SK-N-SH treated with all-trans-retinoic acid at 6 μM for 48 hours (cell line): Measurements from ENCODE around the gene SMC1B.

ENCODE experiments used
- ATAC-seq: fragments of 200-7000 bp; cut with Tn5 transposase; 3 replicates; pipeline ENCODE4 v1.9.1; 2020; ENCODE audit warnings: mild to moderate bottlenecking, moderate library complexity
- ARNTL ChIP-seq: fragments of 450-650 bp; formaldehyde crosslinking; IDR thresholded peaks from 2 replicates; pipeline ENCODE4 v1.5.0; 2020; ENCODE audit warnings: low read depth, mild to moderate bottlenecking, moderate library complexity, borderline replicate concordance
- BACH2 ChIP-seq: fragments of 250-450 bp; sonication (Bioruptor Pico); IDR thresholded peaks from 2 replicates; pipeline ENCODE4 v1.9.0; 2021; ENCODE audit warnings: mild to moderate bottlenecking, borderline replicate concordance
- CREB5 ChIP-seq: fragments of 250-450 bp; sonication (Bioruptor Pico); IDR thresholded peaks from 2 replicates; pipeline ENCODE4 v1.5.1; 2020; ENCODE audit warnings: low read depth, mild to moderate bottlenecking, moderate library complexity
- CSDC2 ChIP-seq: fragments of 250-450 bp; sonication (Bioruptor Pico); IDR thresholded peaks from 2 replicates; pipeline ENCODE4 v1.5.0; 2020; ENCODE audit warnings: mild to moderate bottlenecking, moderate library complexity
- ESRRG ChIP-seq: fragments of 250-450 bp; sonication (Bioruptor Pico); IDR thresholded peaks from 2 replicates; pipeline ENCODE4 v1.6.1; 2021; ENCODE audit warnings: mild to moderate bottlenecking
- GLIS3 ChIP-seq: fragments of 250-450 bp; sonication (Bioruptor Pico); IDR thresholded peaks from 2 replicates; pipeline ENCODE4 v1.5.0; 2020; ENCODE audit warnings: mild to moderate bottlenecking, moderate library complexity
- ISL1 ChIP-seq: fragments of 250-450 bp; sonication (Bioruptor Pico); IDR thresholded peaks from 2 replicates; pipeline ENCODE4 v2.1.2; 2022; ENCODE audit warnings: mild to moderate bottlenecking, moderate library complexity
- OSR1 ChIP-seq: fragments of 250-450 bp; sonication (Bioruptor Pico); IDR thresholded peaks from 2 replicates; pipeline ENCODE4 v1.8.0; 2022; ENCODE audit warnings: moderate library complexity, mild to moderate bottlenecking, inconsistent platforms
- PATZ1 ChIP-seq: fragments of 250-450 bp; sonication (Bioruptor Pico); IDR thresholded peaks from 2 replicates; pipeline ENCODE4 v1.8.0; 2020; ENCODE audit warnings: mild to moderate bottlenecking, moderate library complexity, borderline replicate concordance
- POU6F1 ChIP-seq: fragments of 250-450 bp; sonication (Bioruptor Pico); IDR thresholded peaks from 2 replicates; pipeline ENCODE4 v1.8.0; 2021; ENCODE audit warnings: low read depth, mild to moderate bottlenecking, moderate library complexity, borderline replicate concordance
- PPARA ChIP-seq: fragments of 250-450 bp; sonication (Bioruptor Pico); IDR thresholded peaks from 2 replicates; pipeline ENCODE4 v1.5.0; 2020; ENCODE audit warnings: mild to moderate bottlenecking, borderline replicate concordance
- RARB ChIP-seq: fragments of 250-450 bp; sonication (Bioruptor Pico); IDR thresholded peaks from 2 replicates; pipeline ENCODE4 v1.8.0; 2021; ENCODE audit warnings: mild to moderate bottlenecking, moderate library complexity
- SNAI2 ChIP-seq: fragments of 250-450 bp; sonication (Bioruptor Pico); IDR thresholded peaks from 2 replicates; pipeline ENCODE4 v1.5.0; 2020; ENCODE audit warnings: mild to moderate bottlenecking, moderate library complexity
- TCF4 ChIP-seq: fragments of 250-450 bp; sonication (Bioruptor Pico); IDR thresholded peaks from 2 replicates; pipeline ENCODE4 v1.8.0; 2021; ENCODE audit warnings: mild to moderate bottlenecking, moderate library complexity, borderline replicate concordance
- TOX ChIP-seq: fragments of 250-450 bp; sonication (Bioruptor Pico); IDR thresholded peaks from 2 replicates; pipeline ENCODE4 v1.8.0; 2021; ENCODE audit warnings: mild to moderate bottlenecking, moderate library complexity, borderline replicate concordance
- TSHZ2 ChIP-seq: fragments of 250-450 bp; sonication (Bioruptor Pico); IDR thresholded peaks from 2 replicates; pipeline ENCODE4 v1.5.0; 2020; ENCODE audit warnings: mild to moderate bottlenecking, moderate library complexity
- ZFP3 ChIP-seq: fragments of 250-450 bp; sonication (Bioruptor Pico); IDR thresholded peaks from 2 replicates; pipeline ENCODE4 v1.5.0; 2020; ENCODE audit warnings: mild to moderate bottlenecking, moderate library complexity
- ZFP30 ChIP-seq: fragments of 450-650 bp; formaldehyde crosslinking; IDR thresholded peaks from 2 replicates; pipeline ENCODE4 v1.5.0; 2022; ENCODE audit warnings: mild to moderate bottlenecking, moderate library complexity
- ZNF70 ChIP-seq: fragments of 450-650 bp; formaldehyde crosslinking; IDR thresholded peaks from 2 replicates; pipeline ENCODE4 v1.5.0; 2020; ENCODE audit warnings: mild to moderate bottlenecking, moderate library complexity
- ZNF8 ChIP-seq: fragments of 450-650 bp; formaldehyde crosslinking; IDR thresholded peaks from 2 replicates; pipeline ENCODE4 v1.5.0; 2020; ENCODE audit warnings: mild to moderate bottlenecking, moderate library complexity

SMC1B gene

GRCh38 chr22:45366713-45367112 lies 46.7 kb downstream of the SMC1B start:
- TF ChIP-seq CREB5 (no peak), PATZ1 (CRISPR knock-in tag) (no peak), TOX (CRISPR knock-in tag) (no peak), ZNF8 (CRISPR knock-in tag) (no peak), ARNTL (CRISPR knock-in tag) (no peak)
- ATAC-seq, result no peak

- no peak for ATAC-seq
These were observed 53.8 kb downstream of the SMC1B start for GRCh38 chr22:45359627-45360026.

More at GRCh38 chr22:45359627-45360026, 53.8 kb downstream of the SMC1B start:
- TF ChIP-seq TCF4 (CRISPR knock-in tag) (no peak), ESRRG (CRISPR knock-in tag) (no peak), ZFP3 (no peak), ISL1 (CRISPR knock-in tag) (no peak), CSDC2 (CRISPR knock-in tag) (no peak), PPARA (CRISPR knock-in tag) (no peak), BACH2 (CRISPR knock-in tag) (no peak), ZFP30 (CRISPR knock-in tag) (no peak), SNAI2 (CRISPR knock-in tag) (no peak), ZNF70 (CRISPR knock-in tag) (no peak), RARB (CRISPR knock-in tag) (no peak), ARNTL (CRISPR knock-in tag) (no peak), PATZ1 (CRISPR knock-in tag) (no peak), GLIS3 (no peak), OSR1 (CRISPR knock-in tag) (no peak), POU6F1 (CRISPR knock-in tag) (no peak), TOX (CRISPR knock-in tag) (no peak), TSHZ2 (CRISPR knock-in tag) (no peak)
